Endometrial microvascular endothelial cells (primary cell): ENCODE measurements around the gene TBC1D1. TPM values are rescaled to one million over a fixed set of nuclear protein-coding genes. Genes with fewer than 3 reads are reported as not detected.

Source experiments
- in situ Hi-C: cut with HindIII; loops from 2 replicates; pipeline ENCODE4 v1.10.0; 2017; ENCODE audit warnings: low sequenced_read_pairs, low pct_unique_long_range_greater_than_20kb; ENCODE audit errors: inconsistent ontology term
- total RNA-seq: library from RNA; depleted of rRNA; stranded (reverse); fragments of >200 nt; gene quantifications from one replicate; pipeline ENCODE4 v1.2.3, GENCODE V29; 2015; ENCODE audit errors: inconsistent ontology term

Gene TBC1D1
- total RNA-seq, 1 donor from 2014 or later: 194 TPM

DNA sequence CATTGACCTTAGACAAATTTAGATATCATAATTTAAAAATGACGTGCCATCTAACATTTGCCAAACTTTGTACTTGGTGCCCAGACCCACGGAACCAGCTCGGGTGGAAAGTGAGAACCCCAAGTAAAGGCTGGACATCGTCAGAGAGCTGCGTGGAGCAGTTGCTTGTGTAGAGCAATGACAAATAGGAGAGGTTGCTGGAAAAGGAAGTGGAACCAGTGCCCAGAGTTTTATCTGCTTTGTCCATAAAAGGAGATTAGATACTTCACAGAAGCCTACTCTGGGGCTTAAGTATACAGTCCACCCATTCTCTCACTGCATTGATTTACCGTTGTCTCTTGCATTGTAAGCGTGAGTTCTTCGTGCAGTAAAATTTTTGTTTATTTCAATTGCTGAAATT, 5.4 kb upstream of the TBC1D1 start:
- in situ Hi-C loops: no loop called here

DNA sequence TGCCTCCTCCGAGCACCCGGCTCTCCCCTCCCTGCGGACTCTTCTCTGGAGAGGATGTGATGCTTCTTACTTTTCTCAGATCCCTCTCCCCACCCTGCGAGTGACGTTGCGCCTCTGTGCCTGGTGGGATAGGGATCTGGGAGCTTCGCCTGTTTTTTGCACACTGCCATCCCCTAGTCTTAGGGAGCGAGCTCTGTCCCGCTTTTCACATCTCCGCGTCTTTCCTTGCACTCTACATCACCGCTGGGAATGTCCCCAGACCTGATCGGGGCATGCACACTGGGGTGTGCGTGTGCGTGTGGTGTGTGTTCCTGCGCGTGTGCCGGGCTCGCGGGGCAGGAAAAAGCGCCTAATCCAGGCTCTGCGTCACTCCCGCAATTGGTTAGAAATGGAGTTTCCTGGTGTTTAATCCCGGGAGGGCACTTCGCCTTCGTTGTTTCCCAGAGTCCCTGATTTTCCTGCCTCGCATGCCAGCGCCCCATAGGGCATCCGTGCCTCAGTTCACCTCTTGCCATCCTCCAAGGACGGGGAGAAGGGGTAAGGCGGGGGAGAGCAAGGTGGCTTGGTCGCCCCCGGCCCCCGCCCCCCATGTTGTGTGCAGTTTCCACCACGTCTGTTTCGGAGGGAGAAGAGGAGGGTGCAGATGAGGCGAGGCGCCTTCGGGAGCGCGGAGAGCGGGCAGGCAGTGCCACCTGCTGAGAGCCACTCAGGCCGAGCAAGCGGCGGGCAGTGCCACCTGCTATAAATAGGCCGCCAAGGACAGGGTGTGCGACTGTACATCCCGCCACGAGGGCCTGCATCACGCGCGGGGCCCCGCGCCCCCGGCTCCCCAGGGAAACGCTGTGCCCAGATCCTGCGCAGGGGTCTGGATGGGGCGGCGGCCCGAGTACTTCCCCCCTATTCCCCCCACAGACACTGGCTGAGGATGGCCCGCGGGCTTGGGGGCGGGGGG, 759 bp upstream of the TBC1D1 start:
- in situ Hi-C loops: no loop called here

DNA sequence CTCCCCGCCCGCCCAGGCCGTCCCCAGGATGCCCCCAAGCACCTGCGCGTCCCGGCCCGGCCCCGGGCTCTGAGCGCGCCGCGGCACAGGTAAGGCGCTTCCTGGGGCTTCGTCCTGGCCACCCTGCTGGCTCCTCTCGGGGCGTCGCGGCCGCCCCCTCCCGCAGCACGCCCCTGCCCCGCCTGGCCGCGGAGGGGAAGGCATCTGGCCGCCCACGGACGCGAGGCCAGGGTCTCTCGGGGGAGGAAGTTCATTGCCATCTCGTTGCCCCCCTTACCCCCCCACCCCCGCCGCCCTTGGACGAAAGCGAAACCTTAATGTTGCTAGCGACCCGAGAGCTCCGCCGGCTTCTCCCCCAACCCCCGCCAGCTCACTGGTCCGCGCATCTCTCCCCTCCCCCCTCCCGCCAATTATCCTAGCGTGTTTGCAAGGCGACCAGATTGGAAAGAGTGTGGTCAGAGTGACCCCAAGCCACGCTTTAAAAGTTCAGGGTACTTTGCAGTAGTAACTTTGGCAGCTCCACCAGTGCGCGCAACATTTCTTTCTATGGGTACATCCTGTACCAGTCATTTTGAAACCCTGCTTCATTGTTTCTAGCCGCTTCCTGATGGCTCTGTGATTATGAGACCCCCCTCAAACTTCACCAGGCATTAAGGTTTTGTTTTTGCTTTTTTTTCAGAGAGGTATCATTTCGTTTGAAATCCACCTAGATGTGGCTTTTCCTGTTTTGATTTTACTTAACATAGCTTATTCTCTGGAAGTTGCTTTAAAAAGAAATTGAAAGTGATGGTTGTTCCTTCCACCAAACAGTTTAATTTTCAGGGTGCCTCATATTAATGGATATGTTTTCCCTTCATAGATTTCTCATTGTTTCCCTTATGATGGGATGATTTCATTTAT, 626 bp downstream of the TBC1D1 start:
- in situ Hi-C loops: no loop called here

DNA sequence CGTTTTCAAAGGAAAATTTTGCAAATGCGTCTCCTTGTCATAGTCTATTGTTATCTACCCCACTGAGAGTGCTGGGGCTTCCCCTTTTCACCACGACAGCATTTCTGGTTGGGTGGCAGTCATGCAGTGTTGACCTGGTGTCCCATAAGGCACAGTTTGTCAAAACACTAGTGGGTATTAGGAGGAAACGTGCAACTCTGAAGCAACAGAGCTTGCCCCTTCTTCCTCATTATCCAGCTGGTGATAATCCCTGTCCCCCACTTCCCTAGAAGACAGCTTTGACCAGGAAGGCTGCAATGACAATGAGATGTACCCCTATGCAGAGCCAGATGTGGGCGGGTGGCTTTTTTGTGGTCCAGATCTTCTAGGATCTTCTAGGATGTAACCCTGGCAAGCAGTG, 1.8 kb downstream of the TBC1D1 start:
- in situ Hi-C loops: no loop called here

DNA sequence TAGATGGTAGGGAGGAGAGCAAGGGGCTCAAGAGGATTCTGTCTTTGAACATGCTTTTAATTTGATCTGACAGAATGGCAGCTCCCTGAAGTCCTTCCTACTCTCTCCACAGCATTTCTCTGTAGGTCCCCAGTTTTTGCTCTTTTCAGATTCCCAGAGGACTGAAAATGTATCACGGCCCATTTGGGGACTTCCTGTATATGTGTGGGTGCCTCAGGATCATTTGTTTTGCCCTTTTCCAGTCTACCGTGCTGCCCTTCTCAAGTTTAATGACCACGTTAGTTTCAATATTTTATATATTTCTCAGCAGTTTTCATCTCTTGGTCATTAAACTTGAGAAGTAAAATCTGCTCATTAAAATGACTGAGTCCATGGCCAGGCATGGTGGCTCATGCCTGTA, 2.3 kb downstream of the TBC1D1 start:
- in situ Hi-C loops: no loop called here

DNA sequence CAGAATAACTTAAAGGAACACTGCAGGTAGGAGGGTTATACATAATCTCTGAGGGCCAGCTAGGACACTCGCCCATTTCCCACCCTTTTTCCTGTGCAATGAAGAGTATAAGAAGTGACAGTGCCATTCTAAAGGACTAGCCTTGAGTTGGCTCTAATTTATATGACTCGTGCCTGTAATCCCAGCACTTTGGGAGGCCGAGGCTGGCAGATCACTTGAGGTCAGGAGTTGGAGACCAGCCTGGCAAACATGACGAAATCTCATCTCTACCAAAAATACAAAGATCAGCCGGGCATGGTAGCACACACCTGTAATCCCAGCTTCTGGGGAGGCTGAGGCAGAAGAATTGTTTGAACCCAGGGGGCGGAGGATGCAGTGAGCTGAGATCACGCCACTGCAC, 4.4 kb downstream of the TBC1D1 start:
- in situ Hi-C loops: no loop called here

DNA sequence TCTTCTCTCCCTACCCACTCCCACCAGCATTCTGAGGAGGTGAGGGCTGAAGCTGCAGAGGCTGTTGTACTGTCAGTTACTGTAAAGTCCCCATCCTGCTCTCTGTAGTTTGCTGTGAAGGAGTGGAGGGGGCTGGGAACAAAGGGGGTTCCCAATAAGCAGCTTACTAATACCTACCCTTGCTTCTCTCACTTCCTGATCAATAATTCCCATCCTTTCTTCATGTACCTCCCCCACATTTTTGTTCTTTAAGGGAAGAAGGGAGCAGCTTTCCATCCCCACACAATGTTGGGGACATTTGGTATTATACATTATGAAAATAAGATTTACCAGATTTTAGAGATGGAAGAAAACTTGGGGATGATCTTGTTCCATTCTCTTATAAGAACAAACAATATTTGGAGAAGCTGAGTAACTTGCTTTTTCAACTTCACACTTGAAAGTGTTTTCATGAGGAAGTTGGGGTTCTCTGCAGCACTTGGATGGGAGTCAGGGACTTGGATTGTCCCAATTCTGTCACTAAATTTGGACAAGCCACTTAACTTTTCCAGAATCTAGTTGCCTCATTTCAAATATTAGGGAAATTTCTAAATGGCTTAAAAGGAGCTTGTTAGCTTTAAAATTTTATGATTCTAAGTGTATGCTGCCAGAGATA, 5.4 kb downstream of the TBC1D1 start:
- in situ Hi-C loops: no loop called here

DNA sequence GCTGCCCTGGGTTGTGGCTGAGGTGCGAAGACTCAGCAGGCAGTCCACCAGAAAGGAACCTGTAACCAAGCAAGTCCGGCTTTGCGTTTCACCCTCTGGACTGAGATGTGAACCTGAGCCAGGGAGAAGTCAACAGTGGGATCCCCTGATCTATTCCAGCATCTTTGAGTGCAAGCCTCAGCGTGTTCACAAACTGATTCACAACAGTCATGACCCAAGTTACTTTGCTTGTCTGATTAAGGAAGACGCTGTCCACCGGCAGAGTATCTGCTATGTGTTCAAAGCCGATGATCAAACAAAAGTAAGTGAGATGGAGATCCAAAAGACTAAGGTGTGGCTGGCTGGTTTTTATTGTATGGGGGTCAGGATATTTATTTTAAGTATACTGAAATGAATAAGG, 11.3 kb downstream of the TBC1D1 start:
- in situ Hi-C loops: no loop called here

DNA sequence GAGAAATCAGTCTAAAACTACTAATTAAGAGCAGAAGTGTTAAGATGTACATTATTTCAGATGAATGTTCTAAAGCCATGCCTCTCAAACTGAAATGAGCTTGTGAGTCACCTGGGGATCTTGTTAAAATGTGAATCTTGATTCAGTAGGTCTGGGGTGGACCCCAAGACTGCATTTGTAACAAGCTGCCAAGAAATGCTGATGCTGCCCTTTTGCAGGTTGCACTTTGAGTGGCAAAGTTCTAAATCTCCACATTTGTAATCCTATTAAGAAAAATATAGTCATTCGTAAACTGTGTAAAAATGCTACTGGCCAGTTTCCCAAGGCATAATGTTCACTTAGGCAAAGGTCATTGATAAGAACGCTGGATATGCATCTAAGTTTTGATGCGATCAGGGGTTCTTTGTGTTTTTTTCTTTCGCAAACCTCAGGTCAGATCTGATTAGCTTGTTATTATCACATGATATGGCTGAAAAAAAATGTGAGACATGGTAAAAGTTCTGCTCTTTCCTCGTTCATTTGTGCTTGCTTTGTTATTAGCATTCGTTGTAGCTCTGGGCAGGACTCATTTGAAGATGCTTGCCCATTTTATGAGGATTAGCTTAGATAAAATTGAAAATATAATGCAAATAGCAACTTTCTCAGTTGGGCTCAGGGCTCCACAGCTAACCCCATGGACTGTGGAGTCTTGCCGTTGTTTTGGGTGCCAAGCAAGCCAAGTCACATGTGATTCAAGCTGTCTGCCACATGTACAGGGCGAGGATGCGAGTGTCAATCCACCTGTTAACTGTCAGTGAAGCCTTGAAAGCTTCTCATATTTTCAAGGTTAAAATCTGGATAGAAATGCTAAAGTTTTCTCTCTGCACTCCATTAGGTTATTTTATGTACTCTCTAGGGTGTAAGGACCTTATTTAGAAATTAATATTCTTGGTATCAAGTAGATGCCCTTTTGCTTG, 12.1 kb downstream of the TBC1D1 start:
- in situ Hi-C loops: no loop called here

DNA sequence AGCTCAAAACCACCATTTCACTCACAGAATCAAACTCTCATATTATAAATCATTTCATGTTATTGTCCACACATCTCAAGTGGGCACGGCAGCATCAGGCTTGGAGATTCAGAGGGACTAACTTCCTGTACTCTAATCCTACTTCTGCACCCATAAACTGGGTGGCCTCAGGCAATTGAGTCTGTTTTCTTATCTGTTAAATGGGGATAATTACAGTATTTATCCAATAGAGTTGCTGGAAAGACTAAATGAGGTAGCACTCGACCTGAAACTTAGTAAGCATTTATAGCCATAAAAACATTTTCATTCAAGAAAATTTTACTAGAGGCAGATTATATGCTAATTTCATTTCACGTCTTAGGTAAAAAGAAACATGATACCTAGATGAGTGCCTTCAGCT, 13.0 kb downstream of the TBC1D1 start:
- in situ Hi-C loops: no loop called here

DNA sequence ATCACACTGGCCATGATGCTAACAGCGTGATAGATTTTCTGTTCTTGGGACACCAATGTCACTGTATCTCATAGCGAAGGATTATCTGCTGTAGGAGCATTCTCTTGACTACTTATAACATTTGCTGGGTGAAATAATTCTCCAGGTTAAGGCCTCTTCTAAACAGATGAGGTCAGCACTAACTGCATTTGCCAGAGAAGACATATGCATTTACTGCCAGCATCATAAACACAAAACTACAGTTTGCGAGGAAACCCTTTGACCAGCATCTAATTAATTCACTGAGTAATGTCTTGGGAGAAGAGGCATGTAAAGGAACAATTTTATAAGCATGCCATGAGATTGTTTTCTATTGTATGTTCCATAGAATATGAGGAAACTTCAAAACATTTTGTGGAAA, 13.9 kb downstream of the TBC1D1 start:
- in situ Hi-C loops: no loop called here

DNA sequence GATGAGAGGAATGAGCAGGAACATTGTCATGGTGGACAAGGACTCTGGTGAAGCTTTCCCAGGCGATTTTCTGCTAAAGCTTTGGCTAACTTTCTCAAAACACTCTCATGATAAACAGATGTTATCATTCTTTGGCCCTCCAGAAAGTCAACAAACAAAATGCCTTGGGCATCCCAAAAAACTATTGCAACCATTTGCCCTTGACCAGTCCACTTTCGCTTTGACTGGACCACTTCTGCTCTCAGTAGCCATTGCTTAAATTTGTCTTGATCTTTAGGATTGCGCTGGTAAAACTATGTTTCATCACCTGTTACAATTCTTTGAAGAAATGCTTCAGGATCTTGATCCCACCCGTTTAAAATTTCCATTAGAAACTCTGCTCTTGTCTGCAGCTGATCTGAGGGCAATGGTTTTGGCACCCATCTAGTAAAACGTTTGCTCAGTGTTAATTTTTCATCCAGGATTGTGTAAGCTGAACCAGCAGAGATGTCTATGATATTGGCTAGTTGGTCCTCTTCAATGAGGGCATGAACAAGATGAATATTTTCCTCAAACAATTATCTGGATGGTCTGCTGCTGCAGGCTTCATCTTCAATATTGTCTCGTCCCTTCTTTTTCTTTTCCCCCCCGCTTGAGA, 14.8 kb downstream of the TBC1D1 start:
- in situ Hi-C loops: no loop called here

DNA sequence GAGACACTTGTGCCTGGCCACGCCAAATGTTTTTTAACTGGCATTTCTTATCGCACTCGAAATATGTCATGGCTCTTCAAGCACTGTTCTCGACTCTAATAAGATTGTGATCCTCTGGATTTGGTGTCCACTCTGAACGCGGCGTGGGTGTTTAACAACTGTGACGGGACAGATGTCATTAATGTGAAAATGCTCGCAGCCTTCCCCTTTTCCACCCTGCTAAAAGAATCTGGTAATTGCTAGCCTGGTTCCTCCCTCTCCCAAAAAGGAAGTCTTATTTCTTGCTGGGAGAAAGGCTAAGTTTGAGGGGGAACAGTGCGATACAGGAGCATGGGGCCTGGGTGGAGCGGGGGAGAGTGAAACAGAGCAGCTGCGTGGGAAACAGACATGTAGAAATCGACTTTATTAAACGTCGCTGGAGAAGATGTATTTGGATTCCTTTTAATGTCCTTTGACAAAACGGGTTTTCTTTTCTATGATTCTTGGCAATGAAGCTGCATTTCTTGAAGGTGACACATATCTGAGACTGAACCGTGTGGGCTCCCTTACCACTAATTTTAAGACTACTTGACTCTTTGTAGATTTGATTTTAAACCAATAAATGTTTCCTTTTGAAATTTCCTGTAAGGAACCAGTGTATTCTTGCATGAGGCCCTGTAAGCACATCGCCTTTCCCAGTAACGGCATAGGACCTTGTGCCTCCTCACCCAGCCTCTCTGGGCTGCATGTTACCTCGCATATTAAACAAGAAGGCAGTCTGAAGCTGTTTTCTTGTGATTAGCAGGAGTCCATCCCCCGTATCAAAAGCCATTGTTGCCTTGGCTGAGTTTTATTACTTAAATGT, 17.8 kb downstream of the TBC1D1 start:
- in situ Hi-C loops: no loop called here

DNA sequence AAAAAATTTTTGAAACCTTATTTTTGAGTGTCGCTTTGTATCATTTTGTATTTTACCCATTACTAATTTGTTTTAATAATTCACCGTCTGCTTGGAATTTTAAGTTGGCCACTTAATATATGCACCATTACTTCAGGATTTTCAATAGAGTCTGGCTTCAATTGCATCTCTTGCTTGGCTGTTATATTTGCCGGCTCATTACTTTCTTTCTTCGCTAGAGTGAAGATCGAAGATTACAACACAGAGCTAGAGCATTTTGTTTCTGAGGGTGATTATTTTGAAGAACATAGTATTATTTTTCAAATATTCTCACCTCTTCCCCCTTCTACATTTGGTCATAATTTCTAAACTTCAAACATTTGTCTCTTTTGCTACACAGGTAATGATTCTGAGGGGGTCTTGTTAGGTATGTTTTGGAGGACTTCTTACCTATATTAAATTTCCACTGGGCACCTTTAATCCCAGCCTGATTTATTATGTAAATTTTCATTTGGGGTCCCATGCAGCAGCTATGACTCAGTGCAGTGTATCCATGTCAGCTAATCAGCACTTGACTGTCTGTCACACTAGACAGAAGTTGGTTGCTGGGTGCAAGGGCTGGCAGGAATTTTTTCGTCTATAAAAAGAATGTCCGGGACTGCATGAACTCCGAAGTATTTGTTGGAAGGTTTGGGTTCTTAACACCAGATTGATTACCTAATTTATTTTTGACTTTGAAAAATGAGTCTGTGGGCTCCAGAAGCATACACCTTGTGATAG, 18.6 kb downstream of the TBC1D1 start:
- in situ Hi-C loops: no loop called here

DNA sequence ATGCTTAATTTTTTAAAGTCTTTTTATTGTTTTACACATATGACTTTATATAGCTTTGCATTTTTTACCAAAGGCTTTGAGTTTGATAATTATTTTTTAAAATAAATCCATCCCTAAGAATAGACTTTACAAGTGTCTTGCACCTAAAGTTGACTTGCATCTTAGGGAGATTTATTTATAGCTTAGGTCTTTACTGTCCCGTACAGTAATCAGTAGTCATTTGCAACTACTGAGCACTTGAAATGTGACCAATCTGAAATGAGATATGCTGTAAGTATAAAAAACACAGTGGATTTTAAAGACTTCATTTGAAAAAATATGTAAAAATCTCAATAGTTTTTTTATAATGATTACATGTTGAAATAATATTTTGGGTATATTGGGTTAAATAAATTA, 19.2 kb downstream of the TBC1D1 start:
- in situ Hi-C loops: no loop called here

DNA sequence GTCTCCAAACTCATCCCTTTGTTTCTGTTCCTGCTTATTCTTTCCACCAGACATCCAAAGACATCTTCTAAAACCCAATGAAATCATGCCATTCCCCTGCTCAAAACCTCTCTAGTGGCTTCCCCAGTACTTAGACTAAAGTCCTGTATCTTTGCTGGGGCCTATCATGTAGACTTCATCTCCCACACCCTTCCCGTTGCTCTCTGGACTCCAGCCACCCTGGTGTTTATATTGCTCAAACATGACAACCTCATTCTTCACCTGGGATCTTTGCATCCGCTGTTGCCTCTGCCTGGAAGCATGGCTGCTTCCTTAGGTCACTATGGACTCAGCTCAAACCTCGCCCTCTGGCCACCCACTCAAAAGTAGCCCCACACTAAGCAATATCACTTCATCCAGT, 23.7 kb downstream of the TBC1D1 start:
- in situ Hi-C loops: no loop called here
